HCT116 (cell line): Measurements from ENCODE around the gene KAT5. TPM values are rescaled to one million over a fixed set of nuclear protein-coding genes. Genes with fewer than 3 reads are reported as not detected.
A peak's percentile ranks its signal among the peaks of the same experiment; 100 is the strongest.

Experiments used
- ATAC-seq: fragments of 200-7000 bp; cut with Tn5 transposase; 2 replicates; pipeline ENCODE4 v1.9.1; 2020; ENCODE audit warnings: mild to moderate bottlenecking, moderate library complexity
- BruUV-seq: library from RNA; stranded (reverse); fragments of 400-500 nt; replicated peaks from 2 replicates; lab custom pipeline; 2021; lab: Mats Ljungman, UMichigan
- CTCF ChIA-PET: fragments of 300-600 bp; sonication (Branson Sonifier 250); formaldehyde crosslinking; loops from one replicate; lab custom pipeline; 2021; ENCODE audit warnings: antibody characterized with exemption; lab: Charles Lee
- POLR2A ChIA-PET: fragments of 300-600, 350-600 bp; sonication (Branson Sonifier 250); formaldehyde crosslinking; loops from one replicate; lab custom pipeline; 2021; ENCODE audit warnings: antibody characterized with exemption; lab: Charles Lee
- RAD21 ChIA-PET, 2 experiments: fragments of 300-600 bp; sonication (Branson Sonifier 250); formaldehyde crosslinking; loops; one replicate each; lab custom pipeline; 2023; ENCODE audit warnings: low total read pairs in 2 of 2; ENCODE audit not compliant: uncharacterized antibody in 2 of 2, unreplicated experiment in 2 of 2, low non-redundant PET in 1 of 2; lab: Charles Lee
- DNase-seq: peaks from one replicate; pipeline ENCODE4 v3.0.0-alpha.2; 2010; ENCODE audit warnings: low read depth, low spot score
- H2AFZ ChIP-seq: fragments of 200-600 bp; shearing (Covaris generic), sonication (generic); 2 replicates; pipeline ENCODE4 v1.6.1; 2017; ENCODE audit warnings: low read depth, mixed run types, mixed read lengths, antibody characterized with exemption, low read length; ENCODE audit not compliant: poor library complexity, severe bottlenecking
- H3K27ac ChIP-seq: 2 replicates; pipeline ENCODE4 v1.5.1; 2012; ENCODE audit warnings: low read depth, low read length
- H3K27me3 ChIP-seq: fragments of 200-600 bp; sonication (generic); 2 replicates; pipeline ENCODE4 v1.6.1; 2016; ENCODE audit warnings: mixed run types, low read length, mixed read lengths; ENCODE audit not compliant: insufficient read depth
- H3K36me3 ChIP-seq, 2 experiments: fragments of 200-500 bp in 1 of 2; fragments of 200-600 bp in 1 of 2; sonication (Bioruptor generic) in 1 of 2; sonication (generic) in 1 of 2; 2 replicates each; pipeline versions ENCODE4 v1.5.1 to v1.6.1; 2014 to 2016; ENCODE audit warnings: low read length in 2 of 2, inconsistent platforms in 1 of 2, mixed read lengths in 1 of 2, mixed run types in 1 of 2; ENCODE audit not compliant: insufficient read depth in 2 of 2, control insufficient read depth in 1 of 2
- H3K4me1 ChIP-seq, 2 experiments: fragments of 200-600 bp in 1 of 2; sonication (generic) in 1 of 2; 2 replicates each; pipeline versions ENCODE4 v1.5.1 to v1.6.1; 2012 to 2017; ENCODE audit warnings: low read length in 2 of 2, inconsistent platforms in 1 of 2, mild to moderate bottlenecking in 1 of 2, mixed read lengths in 1 of 2, mixed run types in 1 of 2, moderate library complexity in 1 of 2; ENCODE audit not compliant: insufficient read depth in 2 of 2, control insufficient read depth in 1 of 2
- H3K4me2 ChIP-seq: fragments of 200-600 bp; sonication (generic); 2 replicates; pipeline ENCODE4 v1.6.1; 2017; ENCODE audit warnings: mixed run types, low read length, mixed read lengths
- H3K4me3 ChIP-seq, 2 experiments: fragments of 200-600 bp in 1 of 2; sonication (generic) in 1 of 2; replicated peaks in 1 of 2; 2 replicates each; pipeline ENCODE4 v1.5.1; 2011 to 2016; ENCODE audit warnings: low read length in 2 of 2, control low read depth in 1 of 2, low read depth in 1 of 2, mild to moderate bottlenecking in 1 of 2, mixed read lengths in 1 of 2, mixed run types in 1 of 2
- H3K79me2 ChIP-seq: fragments of 200-600 bp; sonication (generic); 2 replicates; pipeline ENCODE4 v1.6.1; 2017; ENCODE audit warnings: mild to moderate bottlenecking, mixed run types, low read length, moderate library complexity, mixed read lengths; ENCODE audit not compliant: insufficient read depth
- H3K9ac ChIP-seq: fragments of 200-600 bp; sonication (generic); 2 replicates; pipeline ENCODE4 v1.6.1; 2016; ENCODE audit warnings: low read length, mixed read lengths
- H3K9me2 ChIP-seq: fragments of 200-600 bp; sonication (generic), shearing (Covaris generic); 2 replicates; pipeline ENCODE4 v1.6.1; 2017; ENCODE audit warnings: mixed run types, mild to moderate bottlenecking, moderate library complexity; ENCODE audit not compliant: insufficient read depth
- H3K9me3 ChIP-seq, 2 experiments: fragments of 200-500 bp in 1 of 2; fragments of 200-600 bp in 1 of 2; sonication (Bioruptor generic) in 1 of 2; sonication (generic) in 1 of 2; 2 replicates each; pipeline ENCODE4 v1.6.1; 2014 to 2017; ENCODE audit warnings: low read length in 2 of 2, mixed read lengths in 2 of 2, inconsistent platforms in 1 of 2, low read depth in 1 of 2, mild to moderate bottlenecking in 1 of 2, mixed run types in 1 of 2, moderate library complexity in 1 of 2; ENCODE audit not compliant: control insufficient read depth in 1 of 2, insufficient read depth in 1 of 2
- H4K20me1 ChIP-seq: fragments of 200-600 bp; sonication (generic), shearing (Covaris generic); 2 replicates; pipeline ENCODE4 v1.6.1; 2017; ENCODE audit warnings: mixed run types, mild to moderate bottlenecking, moderate library complexity; ENCODE audit not compliant: insufficient read depth
- CEBPB ChIP-seq: IDR thresholded peaks from 2 replicates; pipeline ENCODE4 v1.6.1; 2012; ENCODE audit warnings: low read depth
- CTCF ChIP-seq, 3 experiments: fragments of 200-600 bp in 1 of 3; sonication (generic) in 1 of 3; IDR thresholded peaks in 2 of 3; conservative IDR thresholded peaks in 1 of 3; 2 replicates each; pipeline ENCODE4 v1.5.1; 2012 to 2017; ENCODE audit warnings: low read depth in 2 of 3, low read length in 2 of 3, antibody characterized with exemption in 1 of 3, borderline replicate concordance in 1 of 3, control low read depth in 1 of 3, mild to moderate bottlenecking in 1 of 3, mixed read lengths in 1 of 3, mixed run types in 1 of 3, moderate library complexity in 1 of 3; ENCODE audit not compliant: insufficient read depth in 1 of 3
- EZH2 ChIP-seq: fragments of 200-600 bp; sonication (generic); IDR thresholded peaks from 2 replicates; pipeline ENCODE4 v1.6.1; 2017; ENCODE audit warnings: antibody characterized with exemption, mixed run types
- FOSL1 ChIP-seq: IDR thresholded peaks from 2 replicates; pipeline ENCODE4 v1.6.1; 2012; ENCODE audit warnings: low read depth
- JUND ChIP-seq: IDR thresholded peaks from 2 replicates; pipeline ENCODE4 v1.6.1; 2012
- POLR2A ChIP-seq: IDR thresholded peaks from 2 replicates; pipeline ENCODE4 v1.7.0; 2011; ENCODE audit warnings: borderline replicate concordance; ENCODE audit not compliant: insufficient read depth, insufficient read length; ENCODE audit errors: extremely low read depth
- POLR2AphosphoS5 ChIP-seq: IDR thresholded peaks from 2 replicates; pipeline ENCODE4 v1.6.1; 2011; ENCODE audit warnings: mild to moderate bottlenecking, low read depth, low read length, moderate library complexity
- REST ChIP-seq: IDR thresholded peaks from 2 replicates; pipeline ENCODE4 v1.6.1; 2012; ENCODE audit warnings: low read depth
- SIN3A ChIP-seq: IDR thresholded peaks from 2 replicates; pipeline ENCODE4 v1.6.1; 2012; ENCODE audit warnings: low read depth
- SRF ChIP-seq: IDR thresholded peaks from 2 replicates; pipeline ENCODE4 v1.6.1; 2012; ENCODE audit warnings: low read depth
- ZFX ChIP-seq: fragments of 450-650 bp; IDR thresholded peaks from 2 replicates; pipeline ENCODE4 v1.6.1; 2017
- ZNF274 ChIP-seq: fragments of 200-500 bp; sonication (Bioruptor generic); IDR thresholded peaks from 2 replicates; pipeline ENCODE4 v1.6.1; 2014; ENCODE audit warnings: mild to moderate bottlenecking, low read depth, low read length, inconsistent platforms
- intact Hi-C: fragments of 100-400 bp; cut with micrococcal nuclease; formaldehyde crosslinking; loops from 2 replicates; pipeline ENCODE4 v1.10.0; 2022
- total RNA-seq: library from RNA; stranded (reverse); gene quantifications from one replicate; pipeline ENCODE4 v1.2.1, GENCODE V29; 2021; ENCODE audit not compliant: unreplicated experiment
- TF ChIP-seq, protein P1 (sequence below): IDR thresholded peaks from 2 replicates; pipeline ENCODE4 v1.6.1; 2011; ENCODE audit warnings: mild to moderate bottlenecking, low read length, moderate library complexity; ENCODE audit not compliant: insufficient replicate concordance; ENCODE audit errors: extremely low read depth

KAT5 gene
- total RNA-seq, 1 experiment from 2014 or later, result 78.7 TPM

GRCh38 chr11:65718964-65719492, 7.0 kb downstream of the KAT5 start (continued):
- TF ChIP-seq REST, result no peak
- TF ChIP-seq CEBPB, result no peak
- TF ChIP-seq SRF, result no peak

DNA sequence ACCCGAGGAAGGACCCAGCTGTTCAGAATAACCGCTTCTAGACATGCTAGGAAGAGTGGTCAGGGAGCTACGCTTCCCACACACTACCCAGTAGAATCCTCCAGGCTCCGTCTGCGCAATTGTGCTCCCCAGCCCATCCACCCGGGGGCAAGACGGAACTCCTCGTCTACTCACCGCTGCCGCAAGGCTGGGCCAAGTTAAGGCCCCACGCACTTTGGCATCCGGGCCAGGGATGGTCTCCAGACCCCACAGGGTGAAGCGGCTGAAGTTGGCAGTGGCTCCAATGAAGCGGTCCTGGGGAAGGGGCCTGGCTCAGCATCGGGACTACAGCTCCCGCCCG, 7.8 kb downstream of the KAT5 start:
- peak overlapping the region; percentile 82 for H3K27ac ChIP-seq
- TF ChIP-seq FOSL1 (no peak), POLR2AphosphoS5 (no peak), JUND (no peak), ZFX (no peak), SRF (no peak), EZH2 (no peak), CEBPB (no peak), ZNF274 (no peak), SIN3A (no peak), POLR2A (no peak), REST (no peak), CTCF (IDR thresholded peaks at IDR 0.05 in 2 of 3, conservative IDR thresholded peaks at IDR 0.05 in 1 of 3; ENCODE audit: borderline replicate concordance in 1 of 3, insufficient read depth in 1 of 3, low read depth in 2 of 3, low read length in 2 of 3) (no peak)
- TF ChIP-seq, protein P1, sequence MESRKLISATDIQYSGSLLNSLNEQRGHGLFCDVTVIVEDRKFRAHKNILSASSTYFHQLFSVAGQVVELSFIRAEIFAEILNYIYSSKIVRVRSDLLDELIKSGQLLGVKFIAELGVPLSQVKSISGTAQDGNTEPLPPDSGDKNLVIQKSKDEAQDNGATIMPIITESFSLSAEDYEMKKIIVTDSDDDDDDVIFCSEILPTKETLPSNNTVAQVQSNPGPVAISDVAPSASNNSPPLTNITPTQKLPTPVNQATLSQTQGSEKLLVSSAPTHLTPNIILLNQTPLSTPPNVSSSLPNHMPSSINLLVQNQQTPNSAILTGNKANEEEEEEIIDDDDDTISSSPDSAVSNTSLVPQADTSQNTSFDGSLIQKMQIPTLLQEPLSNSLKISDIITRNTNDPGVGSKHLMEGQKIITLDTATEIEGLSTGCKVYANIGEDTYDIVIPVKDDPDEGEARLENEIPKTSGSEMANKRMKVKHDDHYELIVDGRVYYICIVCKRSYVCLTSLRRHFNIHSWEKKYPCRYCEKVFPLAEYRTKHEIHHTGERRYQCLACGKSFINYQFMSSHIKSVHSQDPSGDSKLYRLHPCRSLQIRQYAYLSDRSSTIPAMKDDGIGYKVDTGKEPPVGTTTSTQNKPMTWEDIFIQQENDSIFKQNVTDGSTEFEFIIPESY, result no peak
- TF ChIP-seq, all 23 proteins: peak for 0
- peak overlapping the region; percentile 83 to 93 for H3K4me3 ChIP-seq
- peak; percentile 48 for ATAC-seq
- ChIA-PET POLR2A (interaction anchor here (0.9 to 1.4 kb wide), 4 partner anchors 8 to 169 kb away, joined by 3 to 22 read pairs (median 4); partner anchors contain the start of genes FIBP and KAT5), CTCF (interaction anchor here (0.7 to 3.3 kb wide), 6 partner anchors 8 to 269 kb away, joined by 3 to 22 read pairs (median 3); partner anchors contain the start of genes FIBP, KAT5 and MUS81), RAD21 (no interaction called here)
- no peaks in the 10 kb centered on the region for H3K9me3 ChIP-seq
- intact Hi-C loops, result no loop called here
- H3K27me3 ChIP-seq, result no peaks in the 10 kb centered on the region
- peaks cover 11 to 35% of the 10 kb centered on the region in 2 experiments; a peak in 3 of 4 replicates for H3K36me3 ChIP-seq
- peaks cover 5 to 10% of the 10 kb centered on the region in 2 experiments; a peak in 3 of 4 replicates for H3K4me1 ChIP-seq
- no peak overlapping the region for H2AFZ ChIP-seq
- peaks cover 39% of the 10 kb centered on the region for H3K79me2 ChIP-seq
- peak overlapping the region; percentile 86 for H3K4me2 ChIP-seq
- peak overlapping the region; percentile 91 for H3K9ac ChIP-seq
- no peaks in the 10 kb centered on the region for H3K9me2 ChIP-seq
- no TSS peak for BruUV-seq
- DNase-seq, result no peak
- H4K20me1 ChIP-seq, result no peaks in the 10 kb centered on the region
